Amniotic epithelial cell (primary cell): Measurements from ENCODE around the gene LYRM7.
"Not testable (repeated sequence)": the region's sequence is repeated elsewhere in the genome, so short reads cannot be mapped to it uniquely, and the experiment has no call there.

Experiments used
- DNase-seq: peaks from one replicate; pipeline ENCODE4 v3.0.0-alpha.2; 2010; ENCODE audit warnings: low read depth

Gene LYRM7

DNA sequence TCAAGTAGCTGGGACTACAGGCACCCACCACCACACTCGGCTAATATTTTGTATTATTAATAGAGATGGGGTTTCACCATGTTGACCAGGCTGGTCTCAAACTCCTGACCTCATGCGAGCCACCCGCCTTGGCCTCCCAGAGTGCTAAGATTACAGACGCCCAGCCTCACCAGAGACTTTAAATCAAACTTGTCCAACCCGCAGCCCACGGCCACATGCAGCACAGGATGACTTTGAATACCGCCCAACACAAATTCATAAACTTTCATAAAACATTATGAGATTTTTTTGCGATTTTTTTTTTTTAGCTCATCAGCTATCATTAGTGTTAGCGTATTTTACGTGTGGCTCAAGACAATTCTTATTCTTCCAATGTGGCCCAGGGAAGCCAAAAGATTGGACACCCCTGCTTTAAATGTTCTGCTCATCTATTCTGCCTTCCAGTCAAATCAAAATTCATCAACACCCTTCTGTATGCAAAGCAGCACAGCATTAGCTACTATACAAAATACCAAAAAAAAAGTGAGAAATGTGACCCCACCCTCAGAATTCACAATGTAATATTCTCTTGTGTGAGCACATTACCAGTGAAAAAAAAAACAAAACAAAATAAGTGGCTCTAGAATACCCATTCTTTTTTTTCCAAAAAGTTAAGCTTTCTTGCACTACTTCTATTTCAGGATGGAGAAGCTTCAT lies 50.4 kb downstream of the LYRM7 start:
- no peak for DNase-seq

DNA sequence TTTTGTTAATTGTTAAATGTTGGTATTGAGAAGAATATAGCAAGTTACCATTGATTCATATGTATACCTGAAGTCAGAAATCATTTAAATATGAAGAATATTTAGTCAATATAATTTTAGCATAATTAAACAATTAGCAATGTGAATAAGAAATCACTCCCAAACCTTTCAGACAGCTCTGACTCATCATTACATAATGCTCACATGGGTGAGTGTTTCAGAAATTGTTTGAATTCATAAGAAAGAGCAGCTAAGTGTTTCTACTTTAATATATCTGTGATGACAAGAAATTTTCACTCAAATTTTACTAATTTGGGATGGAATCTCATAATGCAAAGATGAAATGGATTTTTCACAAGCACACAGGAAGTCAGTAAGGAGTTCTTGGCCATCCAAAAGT lies 51.1 kb downstream of the LYRM7 start:
- peak; percentile 36 for DNase-seq

DNA sequence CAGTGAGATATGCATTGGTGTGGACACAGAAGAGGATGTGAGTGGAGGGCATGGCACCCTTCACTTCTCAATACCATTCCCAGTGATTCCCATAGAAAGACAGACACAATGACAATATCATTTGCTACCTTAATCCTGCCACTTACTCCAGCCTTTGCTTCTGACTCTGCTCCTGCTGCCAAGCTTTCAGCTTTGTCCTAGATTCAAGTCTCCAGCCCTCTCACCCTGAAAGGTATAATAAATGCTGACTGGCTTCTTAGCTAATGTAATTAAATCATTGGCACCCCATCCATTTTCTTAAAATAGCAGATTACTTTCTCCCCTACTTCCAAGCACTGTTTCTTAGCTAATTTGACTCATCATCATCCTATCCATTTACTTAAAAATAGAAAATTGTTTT lies 52.0 kb downstream of the LYRM7 start:
- DNase-seq, result no peak

DNA sequence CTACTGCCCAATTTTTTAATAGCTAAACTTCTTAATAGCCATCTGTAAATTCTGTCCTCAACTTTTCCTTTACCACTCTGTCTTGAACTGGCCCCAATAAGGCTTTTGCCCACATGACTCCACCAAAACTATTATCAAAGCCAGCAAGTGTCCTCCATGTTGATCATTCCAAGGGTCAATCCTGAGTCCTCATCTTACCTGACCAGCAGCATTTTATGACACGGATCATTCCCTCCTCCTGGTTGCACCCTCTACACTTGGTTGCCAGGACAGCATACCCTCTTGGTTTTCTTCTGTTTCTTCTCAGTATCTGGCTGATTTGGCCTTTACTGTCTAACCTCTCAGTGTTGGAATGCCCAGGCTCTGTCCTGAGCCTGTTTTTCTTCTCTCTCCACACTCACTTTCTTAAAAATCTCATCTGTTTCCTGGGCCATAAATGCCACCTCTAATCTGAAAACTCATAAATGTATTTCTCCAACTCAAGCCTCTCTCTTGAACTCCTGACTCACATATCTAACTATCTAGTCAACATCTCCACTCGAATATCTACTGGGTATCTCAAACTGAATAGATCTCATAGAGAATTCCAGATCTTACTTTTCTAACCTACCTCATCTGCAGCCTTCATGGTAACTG lies 53.1 kb downstream of the LYRM7 start:
- DNase-seq, result no peak

DNA sequence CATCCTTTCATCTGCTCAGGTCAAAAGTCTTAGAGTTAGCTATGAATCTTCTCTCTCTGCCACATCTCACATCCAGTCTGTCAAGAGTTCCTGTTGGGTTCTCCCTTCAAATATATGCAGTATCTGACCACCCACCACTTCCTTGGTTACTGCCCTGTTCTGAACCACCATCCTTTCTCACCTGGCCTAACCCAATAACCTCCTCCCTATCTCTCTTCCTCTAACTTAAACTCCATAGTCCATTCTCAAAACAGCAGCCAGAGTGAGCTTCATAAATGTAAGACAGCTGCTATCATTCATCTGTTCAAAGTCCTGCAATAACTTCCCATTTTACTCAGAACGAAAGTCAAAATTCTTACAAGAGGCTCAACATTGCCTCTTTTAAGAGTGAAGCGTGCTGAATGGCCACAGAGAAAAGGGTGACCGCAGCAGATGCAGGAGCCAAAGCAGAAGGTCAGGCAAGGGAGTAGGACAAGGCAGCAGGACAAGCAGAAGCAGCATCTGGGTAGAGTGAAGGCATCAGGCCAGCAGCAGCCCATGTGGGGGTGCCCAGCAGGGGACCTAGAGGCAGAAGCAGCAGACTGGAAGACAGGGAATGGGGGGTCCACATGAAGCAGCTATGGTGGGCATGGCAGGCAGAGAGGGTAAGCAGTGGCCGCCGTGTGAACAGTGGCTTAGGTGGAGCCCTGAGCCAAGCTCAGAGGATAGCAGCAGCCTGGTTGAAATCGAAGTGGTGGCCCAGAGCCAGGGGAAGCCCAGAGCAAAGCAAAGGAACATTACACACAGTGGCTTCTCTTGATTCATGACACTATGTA lies 53.9 kb downstream of the LYRM7 start:
- DNase-seq, result no peak

DNA sequence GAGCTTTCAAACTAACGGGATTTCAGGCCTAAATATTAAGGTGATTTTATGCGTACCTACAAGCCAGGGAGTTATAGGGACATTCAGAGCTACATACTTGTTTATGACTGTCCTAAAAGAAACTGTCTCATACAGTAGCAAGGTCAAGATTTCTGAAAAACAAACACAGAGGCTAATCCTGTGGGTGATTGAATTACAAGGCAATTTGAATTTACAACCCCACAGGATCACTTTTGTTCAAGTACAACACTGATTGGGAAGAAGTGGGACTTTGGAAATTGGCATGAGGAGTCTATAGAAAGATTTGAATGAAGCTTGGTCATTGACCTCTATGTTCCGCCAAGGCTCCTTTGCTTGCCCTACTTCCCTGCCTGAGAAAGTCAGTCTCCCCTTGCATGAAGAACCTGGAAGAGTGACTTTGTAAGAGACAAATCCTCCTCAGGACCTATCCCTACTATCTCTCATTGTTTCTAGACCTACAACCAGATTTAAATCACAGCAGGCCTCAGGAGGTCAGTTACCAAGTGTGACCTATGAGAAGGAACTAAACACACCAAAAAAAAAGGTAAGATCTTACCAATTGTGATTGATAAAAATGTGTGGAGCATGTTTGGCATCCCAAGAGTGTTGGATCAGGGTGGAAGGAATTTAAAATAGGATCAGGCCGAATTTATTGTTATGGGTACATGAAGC lies 54.7 kb downstream of the LYRM7 start:
- no peak for DNase-seq

DNA sequence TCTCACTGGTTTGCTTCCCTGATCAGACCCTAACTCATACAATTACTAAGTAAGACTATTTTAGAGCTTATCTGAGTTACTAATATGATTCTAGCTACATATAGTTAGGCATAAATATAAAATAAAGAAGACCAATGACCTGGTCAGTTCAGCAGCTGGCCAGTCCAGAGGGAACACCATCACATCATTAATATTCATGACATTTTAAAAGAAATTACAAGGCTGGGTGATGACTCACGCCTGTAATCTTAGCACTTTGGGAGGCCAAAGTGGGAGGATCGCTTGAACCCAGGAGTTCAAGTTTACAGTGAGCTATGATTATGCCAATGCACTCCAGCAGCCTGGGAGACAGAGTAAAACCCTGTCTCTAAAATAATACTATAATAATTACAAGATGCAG lies 56.2 kb downstream of the LYRM7 start:
- peak; percentile 20 for DNase-seq

DNA sequence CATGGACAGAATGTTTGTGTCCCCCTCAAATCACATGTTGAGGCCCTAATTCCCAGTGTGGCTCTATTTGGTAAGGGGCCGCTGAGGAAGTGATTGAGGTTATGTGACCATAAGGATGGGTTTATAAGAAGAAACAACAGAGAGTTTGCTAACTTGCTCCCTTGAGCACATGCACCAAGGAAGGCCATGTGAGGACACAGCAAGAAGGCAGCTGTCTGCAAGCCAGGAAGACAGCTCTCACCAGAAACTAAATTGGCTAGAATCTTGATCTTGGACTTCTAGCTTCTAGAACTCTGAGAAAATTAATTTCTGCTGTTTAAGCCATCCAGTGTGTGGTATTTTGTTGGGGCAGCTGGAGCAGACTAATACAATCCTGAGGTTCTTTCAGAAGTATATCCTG lies 57.9 kb downstream of the LYRM7 start:
- no peak for DNase-seq

DNA sequence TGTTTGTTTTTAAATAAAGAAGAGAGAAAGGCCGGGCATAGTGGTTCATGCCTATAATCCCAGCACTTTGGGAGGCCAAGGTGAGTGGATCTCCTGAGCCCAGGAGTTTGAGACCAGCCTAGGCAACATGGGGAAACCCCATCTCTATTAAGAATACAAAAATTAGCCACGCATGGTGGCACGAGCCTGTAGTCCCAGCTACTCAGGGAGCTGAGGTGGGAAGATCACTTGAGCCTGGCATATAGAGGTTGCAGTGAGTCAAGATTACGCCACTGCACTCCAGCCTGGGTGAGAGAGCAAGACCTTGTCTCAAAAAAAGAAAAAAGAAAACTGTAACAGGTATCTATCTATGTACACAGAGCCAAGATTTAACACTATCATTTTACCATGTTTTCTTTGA lies 58.9 kb downstream of the LYRM7 start:
- DNase-seq, result no peak

DNA sequence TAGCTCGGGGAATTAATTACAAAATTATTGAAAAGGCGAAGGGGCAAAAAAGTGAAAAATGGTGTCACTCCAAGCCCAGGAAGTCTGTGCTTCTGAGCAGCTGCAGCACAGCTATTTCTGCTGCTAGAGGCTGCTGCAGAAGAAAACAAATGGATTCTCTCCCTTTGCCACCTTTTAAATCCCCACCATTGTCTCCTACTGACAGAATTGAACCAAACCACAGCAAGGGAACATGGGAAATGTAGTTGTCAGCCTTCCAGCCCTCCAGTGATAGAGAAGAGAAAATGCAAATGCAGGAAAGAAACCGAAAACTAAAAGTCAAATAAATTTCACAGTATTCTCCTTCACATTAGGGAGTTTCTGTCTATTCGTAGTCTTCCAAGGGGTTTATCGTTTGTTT lies 59.7 kb downstream of the LYRM7 start:
- no peak for DNase-seq

DNA sequence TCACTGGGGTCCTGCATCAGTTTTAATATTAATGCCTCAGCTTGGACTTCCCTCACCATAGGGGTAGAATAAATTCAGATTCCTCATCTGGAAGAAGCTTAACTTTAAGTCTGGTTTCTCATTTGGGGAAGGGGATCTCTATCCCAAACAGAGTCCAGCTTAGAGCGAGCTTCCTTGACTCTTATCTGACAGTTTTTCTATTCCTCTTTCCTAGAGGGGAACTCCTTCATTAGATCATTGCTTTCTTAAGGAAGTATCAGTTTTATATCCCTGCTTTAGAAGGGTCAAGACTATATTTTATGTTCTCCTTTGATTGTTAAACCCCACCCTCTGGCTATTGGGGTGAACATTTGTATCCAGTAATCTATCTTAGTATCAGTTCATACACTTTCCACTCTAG lies 68.9 kb downstream of the LYRM7 start:
- no peak for DNase-seq

DNA sequence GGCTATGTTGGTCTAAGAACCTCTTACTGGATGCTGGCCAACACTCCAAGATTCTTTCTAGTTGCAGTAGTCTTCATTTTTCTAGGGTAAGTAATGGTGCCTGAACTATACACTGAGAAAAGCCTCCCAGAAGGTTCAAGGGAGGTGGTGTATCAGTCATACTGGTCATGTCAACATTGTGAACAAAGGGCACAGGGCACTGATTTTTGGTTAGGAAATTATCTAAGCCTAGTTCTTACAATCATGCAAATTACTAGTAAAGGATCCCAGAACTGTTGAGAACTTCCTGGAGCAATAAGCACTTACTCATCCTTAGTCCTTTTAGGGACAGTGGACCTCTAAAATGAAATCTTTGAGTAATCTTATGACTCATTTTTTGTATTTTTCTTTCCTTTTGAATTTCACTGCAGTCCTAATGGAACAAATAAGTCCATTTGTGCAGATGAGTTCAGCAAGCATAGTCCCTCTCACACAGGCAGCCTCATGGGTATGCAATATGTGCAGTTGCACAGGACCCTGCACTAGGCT lies 72.0 kb downstream of the LYRM7 start:
- DNase-seq, result peak; percentile 77

DNA sequence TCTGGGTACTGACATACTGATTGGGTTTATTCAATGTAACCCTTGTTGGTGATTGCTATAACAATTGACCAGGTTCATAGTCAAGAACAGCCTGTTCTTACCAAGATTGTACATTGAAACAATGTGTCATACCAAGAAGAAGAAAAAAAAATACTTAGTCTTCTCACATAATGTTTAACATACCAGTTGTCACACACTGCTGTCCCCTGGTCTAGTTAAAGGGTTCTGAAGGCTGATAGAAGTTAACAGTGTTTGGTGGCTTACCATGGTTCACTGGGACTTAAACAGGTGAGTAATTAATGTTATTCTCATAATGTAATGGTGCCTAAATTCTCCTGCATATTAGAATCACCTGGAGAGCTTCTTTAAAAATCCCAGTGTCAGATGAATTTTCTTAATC lies 74.6 kb downstream of the LYRM7 start:
- DNase-seq, result no peak

DNA sequence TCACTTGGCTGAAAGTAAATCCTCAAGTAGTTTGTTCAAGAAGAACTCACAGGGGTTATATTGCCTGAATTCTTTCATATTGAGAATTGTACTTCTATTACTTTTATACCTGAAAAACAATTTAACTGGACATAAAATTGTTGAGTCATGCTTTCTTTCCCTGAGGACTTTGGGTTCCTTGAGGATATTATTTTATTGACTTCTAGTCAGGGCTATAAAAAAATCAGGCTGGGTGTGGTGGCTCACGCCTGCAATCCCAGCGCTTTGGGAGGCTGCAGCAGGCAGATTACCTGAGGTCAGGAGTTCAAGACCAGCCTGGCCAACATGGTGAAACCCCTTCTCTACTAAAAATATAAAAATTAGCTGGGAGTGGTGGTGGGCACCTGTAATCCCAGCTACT lies 75.2 kb downstream of the LYRM7 start:
- no peak for DNase-seq

DNA sequence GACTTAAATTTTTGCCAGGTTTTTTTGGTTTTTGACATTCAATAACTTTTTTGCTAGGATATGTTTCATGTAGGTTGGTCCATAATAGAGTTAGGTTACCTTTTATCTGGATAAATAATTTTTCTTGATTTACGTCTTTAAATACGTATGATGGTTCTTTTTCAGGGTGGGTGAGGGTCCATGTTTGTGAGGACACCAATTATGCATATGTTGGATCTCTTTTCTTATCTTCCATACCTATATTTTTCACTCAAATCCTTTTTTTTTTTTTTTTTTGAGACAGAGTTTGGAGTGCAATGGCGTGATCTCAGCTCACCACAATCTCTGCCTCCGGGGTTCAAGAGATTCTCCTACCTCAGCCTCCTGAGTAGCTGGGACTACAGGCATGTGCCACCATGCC lies 75.8 kb downstream of the LYRM7 start:
- no peak for DNase-seq

DNA sequence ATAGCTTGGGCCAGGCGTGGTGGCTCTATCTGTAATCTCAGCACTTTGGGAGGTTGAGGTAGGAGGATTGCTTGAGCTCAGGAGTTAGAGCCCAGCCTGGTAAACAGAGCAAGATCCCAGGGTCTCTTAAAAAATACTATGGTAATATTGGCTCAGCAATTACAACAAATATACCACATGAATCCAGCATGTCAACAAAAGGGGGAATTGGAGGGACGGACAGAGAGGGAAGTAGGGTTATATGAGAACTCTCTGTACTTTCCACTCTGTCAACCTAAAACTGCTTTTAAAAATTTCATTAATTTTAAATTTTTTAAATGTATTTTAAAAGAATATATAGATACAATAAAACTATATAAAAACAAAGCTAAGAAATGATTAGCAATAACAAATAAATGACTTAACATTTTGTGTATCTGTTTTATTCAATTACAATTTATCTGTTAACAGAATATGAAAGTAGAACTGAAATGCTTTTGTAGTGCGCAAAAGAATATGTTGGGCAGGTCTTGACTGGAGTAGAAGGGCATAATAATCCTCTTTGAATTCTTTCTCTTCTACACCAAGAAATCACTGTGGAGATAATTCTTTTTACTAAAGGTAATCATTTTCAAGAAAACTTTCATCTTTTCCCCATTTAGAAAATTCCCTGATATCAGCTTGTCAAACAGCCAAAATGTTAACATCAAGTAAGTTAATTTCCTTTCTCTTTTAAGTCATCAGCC lies 80.2 kb downstream of the LYRM7 start:
- DNase-seq, result no peak

DNA sequence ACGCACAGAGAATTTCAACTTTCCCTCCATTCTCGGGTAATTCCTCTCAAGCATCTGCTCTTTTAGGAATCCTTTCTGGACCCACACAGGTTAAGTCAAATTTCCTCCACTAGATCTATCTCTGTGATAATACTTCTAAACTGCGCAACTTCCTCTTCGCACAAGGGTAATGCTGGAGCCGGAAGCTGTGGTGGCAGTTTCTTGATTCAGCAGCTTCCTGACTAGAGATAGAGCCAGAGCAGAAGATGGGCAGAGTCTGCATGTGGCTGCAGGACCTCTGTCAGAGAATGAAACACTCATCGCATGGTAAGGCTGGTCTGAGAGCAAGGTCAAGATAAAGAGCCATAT lies 82.1 kb downstream of the LYRM7 start:
- no peak for DNase-seq

DNA sequence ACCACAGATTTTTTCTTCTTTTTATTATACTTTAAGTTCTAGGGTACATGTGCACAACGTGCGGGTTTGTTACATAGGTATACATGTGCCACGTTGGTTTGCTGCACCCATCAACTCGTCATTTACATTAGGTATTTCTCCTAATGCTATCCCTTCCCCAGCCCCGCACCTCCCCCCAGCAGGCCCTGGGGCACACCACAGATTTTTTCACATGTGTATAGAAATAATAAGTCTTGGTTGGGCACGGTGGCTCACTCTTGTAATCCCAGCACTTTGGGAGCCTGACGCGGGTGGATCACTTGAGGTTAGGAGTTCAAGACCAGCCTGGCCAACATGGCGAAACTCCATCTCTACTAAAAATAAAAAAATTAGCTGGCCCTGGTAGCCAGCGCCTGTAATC lies 83.3 kb downstream of the LYRM7 start:
- DNase-seq, result not testable (repeated sequence)

DNA sequence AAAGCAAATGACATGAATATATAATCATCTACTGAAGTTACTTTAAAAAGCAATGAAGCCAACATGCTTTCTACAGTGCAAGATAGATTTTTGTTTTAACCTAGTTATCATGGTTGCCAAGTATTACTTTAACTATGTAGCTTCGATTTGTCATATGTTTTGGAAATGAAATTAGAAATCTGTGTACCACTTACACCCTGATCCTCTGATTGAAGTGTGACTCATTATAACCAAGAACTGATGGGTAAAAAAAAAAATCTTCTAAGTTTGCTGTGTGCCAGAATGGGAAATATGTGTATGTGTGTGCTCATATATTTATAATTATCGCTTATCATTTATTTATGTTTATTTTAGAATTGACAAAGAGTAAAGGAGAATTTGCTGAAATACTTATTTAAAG lies 84.0 kb downstream of the LYRM7 start:
- DNase-seq, result no peak
